GM12891 (cell line): ENCODE measurements around the gene TUBG2.

ENCODE experiments used
- DNase-seq: peaks from one replicate; pipeline ENCODE4 v3.0.0; 2011; ENCODE audit warnings: low spot score; ENCODE audit not compliant: insufficient read length
- FAIRE-seq: peaks from 2 replicates; lab custom pipeline; 2011; peaks lifted over from hg19 to GRCh38; lab: Jason Lieb, UNC
- PAX5 ChIP-seq: IDR thresholded peaks from 2 replicates; pipeline ENCODE4 v1.6.1; 2011; ENCODE audit warnings: low read length, moderate library complexity, mild to moderate bottlenecking; ENCODE audit not compliant: insufficient read depth, severe bottlenecking
- POLR2A ChIP-seq: IDR thresholded peaks from 2 replicates; pipeline ENCODE4 v1.6.1; 2011; ENCODE audit warnings: low read depth, low read length, control low read depth
- POLR2AphosphoS5 ChIP-seq: IDR thresholded peaks from 2 replicates; pipeline ENCODE4 v1.6.1; 2011; ENCODE audit warnings: low read depth, low read length, control low read depth
- POU2F2 ChIP-seq: IDR thresholded peaks from 2 replicates; pipeline ENCODE4 v1.6.1; 2011; ENCODE audit warnings: low read depth, mild to moderate bottlenecking, control low read depth, low read length, moderate library complexity
- SPI1 ChIP-seq: IDR thresholded peaks from 2 replicates; pipeline ENCODE4 v1.6.1; 2011; ENCODE audit warnings: low read depth, low read length, control low read depth
- TAF1 ChIP-seq: IDR thresholded peaks from 2 replicates; pipeline ENCODE4 v1.6.1; 2011; ENCODE audit warnings: low read depth, low read length, control low read depth

TUBG2 gene

DNA sequence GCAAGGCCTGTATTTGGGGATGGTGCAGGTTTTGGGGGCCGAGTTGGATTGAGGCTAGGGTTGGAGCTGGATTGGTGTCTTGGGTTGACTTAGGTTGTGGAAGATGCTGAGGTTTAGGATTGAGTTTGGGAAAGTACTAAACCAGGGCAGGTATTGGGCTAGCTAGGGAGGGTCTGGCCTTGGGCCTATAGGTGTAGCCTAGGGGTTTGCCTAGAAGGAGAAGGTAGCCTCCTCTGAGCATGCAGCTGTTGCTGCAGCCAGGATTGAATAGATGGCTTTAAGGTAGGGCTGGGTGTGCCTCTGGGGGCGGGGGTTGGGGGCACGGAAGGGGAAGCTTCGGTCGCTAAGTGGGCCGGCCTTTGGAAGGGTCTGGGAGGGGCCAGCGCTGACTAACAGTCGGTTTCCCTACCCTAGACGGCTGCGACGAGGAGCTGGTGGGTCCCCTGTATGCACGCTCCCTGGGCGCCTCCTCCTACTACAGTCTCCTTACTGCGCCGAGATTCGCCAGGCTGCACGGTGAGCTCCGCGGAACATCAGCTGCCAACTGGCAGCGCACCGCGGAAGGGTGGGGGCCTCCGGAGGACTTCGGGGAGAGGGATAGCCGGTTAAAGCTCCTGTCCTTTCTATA is 24.4 kb downstream of the TUBG2 start:
- DNase-seq, result no peak
- TF ChIP-seq POU2F2 (no peak), POLR2AphosphoS5 (no peak), POLR2A (0 out of 2 replicates have a peak, but pooled peaks have one; percentile 24)
- FAIRE-seq, result peak; percentile 59

DNA sequence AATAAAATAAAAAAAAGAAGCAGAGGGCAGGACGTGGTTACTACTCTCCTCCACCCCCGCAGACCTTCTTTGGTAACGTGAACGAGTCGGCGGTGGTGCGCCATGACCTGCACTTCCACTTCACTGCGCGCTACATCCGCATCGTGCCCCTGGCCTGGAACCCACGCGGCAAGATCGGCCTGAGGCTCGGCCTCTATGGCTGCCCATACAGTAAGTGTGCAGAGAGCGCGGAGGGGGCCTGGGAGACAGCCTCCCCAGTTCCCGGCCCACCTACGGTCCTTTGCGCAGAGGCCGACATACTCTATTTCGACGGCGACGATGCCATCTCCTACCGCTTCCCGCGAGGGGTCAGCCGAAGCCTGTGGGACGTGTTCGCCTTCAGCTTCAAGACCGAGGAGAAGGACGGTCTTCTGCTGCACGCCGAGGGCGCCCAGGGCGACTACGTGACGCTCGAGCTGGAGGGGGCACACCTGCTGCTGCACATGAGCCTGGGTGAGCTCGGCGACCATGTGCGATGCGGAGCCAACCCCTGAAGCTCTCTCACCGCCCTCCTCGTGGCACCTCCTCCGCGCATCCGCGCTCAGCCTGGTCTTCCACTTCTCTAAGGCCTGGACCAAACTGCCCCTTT is 26.0 kb downstream of the TUBG2 start:
- DNase-seq (no peak), FAIRE-seq (peak; percentile 28)
- no peak for TF ChIP-seq POLR2AphosphoS5
- TF ChIP-seq TAF1, result no peak
- TF ChIP-seq POU2F2, result no peak
- TF ChIP-seq SPI1, result no peak
- TF ChIP-seq PAX5, result no peak
- no peak for TF ChIP-seq POLR2A

DNA sequence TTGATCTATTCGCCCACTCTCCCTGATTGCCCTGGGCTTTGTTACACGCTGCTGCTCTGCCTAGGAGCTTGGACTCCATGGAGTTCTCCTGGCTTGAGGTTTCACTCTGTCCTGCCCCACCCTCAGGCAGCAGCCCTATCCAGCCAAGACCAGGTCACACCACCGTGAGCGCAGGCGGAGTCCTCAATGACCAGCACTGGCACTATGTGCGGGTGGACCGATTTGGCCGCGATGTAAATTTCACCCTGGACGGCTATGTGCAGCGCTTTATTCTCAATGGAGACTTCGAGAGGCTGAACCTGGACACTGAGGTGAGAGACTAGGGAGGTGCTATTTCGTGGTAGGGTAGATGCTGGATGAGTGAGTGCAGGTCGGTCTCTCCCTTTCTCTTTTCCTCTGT is 26.7 kb downstream of the TUBG2 start:
- DNase-seq, result no peak
- FAIRE-seq, result no peak
- TF ChIP-seq SPI1 (no peak), POLR2AphosphoS5 (no peak), TAF1 (no peak), POLR2A (no peak), POU2F2 (no peak), PAX5 (no peak)

DNA sequence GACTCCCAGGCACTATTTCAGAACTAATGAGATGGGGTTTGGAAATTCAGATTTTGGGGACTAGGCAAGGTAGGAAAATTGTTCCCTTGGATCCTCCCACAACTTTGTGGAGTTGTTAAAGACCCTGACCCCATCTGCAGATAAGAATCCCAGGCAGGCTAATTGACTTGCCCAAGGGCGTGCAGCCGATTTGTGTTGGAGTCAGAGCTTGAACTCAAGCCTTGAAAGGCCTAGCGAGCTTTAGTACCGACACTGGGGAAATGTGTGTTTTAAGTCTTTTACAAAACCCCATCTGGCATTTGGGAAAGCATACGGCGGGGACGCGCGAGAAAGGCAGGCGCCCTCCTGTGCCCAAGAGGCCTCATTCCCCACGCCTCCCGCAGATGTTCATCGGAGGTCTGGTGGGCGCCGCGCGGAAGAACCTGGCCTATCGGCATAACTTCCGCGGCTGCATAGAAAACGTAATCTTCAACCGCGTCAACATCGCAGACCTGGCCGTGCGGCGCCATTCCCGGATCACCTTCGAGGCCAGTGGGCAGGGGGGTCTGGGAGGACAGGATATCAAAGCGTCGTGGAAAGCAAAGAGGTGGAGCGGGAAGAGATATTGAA is 27.5 kb downstream of the TUBG2 start:
- DNase-seq, result no peak
- FAIRE-seq, result no peak
- TF ChIP-seq TAF1, result no peak
- no peak for TF ChIP-seq SPI1
- TF ChIP-seq POU2F2, result no peak
- no peak for TF ChIP-seq POLR2A
- TF ChIP-seq POLR2AphosphoS5, result no peak
- no peak for TF ChIP-seq PAX5

DNA sequence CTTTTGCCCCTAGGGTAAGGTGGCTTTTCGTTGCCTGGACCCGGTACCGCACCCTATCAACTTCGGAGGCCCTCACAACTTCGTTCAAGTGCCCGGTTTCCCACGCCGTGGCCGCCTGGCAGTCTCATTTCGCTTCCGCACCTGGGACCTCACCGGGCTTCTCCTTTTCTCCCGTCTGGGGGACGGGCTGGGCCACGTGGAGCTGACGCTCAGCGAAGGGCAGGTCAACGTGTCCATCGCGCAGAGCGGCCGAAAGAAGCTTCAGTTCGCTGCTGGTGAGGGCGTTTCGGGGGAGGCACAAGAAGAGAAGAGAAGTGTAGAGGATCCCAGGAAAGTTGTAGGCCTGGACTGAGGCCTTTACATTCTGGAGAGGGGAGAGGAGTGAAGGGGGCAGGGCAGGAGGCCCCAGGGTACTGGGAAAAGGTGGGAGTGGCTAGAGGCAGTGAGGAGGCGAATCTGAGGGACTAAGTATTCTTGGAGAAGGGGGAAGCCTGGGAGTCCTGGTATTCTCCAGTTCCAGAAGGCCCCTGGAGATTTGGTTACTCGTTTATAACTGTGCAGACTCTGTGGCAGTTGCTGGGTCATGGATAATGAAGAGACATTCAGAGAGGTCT is 28.7 kb downstream of the TUBG2 start:
- TF ChIP-seq TAF1, result no peak
- no peak for TF ChIP-seq POLR2A
- no peak for TF ChIP-seq SPI1
- TF ChIP-seq PAX5, result no peak
- FAIRE-seq (no peak), DNase-seq (no peak)

DNA sequence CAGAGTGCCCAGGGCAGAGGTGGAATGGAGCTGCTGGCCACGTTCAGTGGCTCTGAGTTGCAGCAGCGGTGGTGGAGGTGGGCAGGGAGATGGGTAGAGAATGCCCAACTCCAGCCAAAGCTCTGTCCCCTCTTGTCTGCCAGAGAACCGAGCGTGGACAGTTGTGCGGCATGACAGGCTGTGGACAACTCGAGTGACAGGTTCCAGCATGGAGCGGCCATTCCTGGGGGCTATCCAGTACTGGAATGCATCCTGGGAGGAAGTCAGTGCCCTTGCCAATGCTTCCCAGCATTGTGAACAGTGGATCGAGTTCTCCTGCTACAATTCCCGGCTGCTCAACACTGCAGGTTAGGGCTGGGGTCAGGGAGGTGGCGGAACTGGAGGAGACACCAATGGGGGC is 31.5 kb downstream of the TUBG2 start:
- TF ChIP-seq TAF1, result no peak
- TF ChIP-seq SPI1, result no peak
- TF ChIP-seq POLR2A, result no peak
- TF ChIP-seq POLR2AphosphoS5, result no peak
- TF ChIP-seq POU2F2, result no peak
- TF ChIP-seq PAX5, result no peak
- peak; percentile 1 for DNase-seq
- FAIRE-seq, result no peak

DNA sequence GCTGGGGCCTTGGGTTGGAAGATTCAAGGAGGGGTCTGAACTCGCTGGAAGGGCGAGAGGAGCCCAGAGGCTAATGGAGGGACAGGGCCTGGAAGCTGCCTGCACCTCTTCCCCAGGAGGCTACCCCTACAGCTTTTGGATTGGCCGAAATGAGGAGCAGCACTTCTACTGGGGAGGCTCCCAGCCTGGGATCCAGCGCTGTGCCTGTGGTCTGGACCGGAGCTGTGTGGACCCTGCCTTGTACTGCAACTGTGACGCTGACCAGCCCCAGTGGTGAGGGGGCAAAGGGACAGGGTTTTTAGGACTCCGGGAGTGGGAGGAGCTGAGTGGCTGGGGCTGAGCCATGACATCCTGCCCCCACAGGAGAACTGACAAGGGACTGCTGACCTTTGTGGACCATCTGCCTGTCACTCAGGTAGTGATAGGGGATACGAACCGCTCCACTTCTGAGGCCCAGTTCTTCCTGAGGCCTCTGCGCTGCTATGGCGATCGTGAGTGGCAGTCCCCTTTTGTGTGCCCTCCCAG is 32.0 kb downstream of the TUBG2 start:
- no peak for FAIRE-seq
- no peak for TF ChIP-seq POLR2A
- no peak for TF ChIP-seq TAF1
- no peak for TF ChIP-seq POLR2AphosphoS5
- TF ChIP-seq SPI1, result no peak
- TF ChIP-seq PAX5, result no peak
- no peak for TF ChIP-seq POU2F2
- DNase-seq, result peak; percentile 15

DNA sequence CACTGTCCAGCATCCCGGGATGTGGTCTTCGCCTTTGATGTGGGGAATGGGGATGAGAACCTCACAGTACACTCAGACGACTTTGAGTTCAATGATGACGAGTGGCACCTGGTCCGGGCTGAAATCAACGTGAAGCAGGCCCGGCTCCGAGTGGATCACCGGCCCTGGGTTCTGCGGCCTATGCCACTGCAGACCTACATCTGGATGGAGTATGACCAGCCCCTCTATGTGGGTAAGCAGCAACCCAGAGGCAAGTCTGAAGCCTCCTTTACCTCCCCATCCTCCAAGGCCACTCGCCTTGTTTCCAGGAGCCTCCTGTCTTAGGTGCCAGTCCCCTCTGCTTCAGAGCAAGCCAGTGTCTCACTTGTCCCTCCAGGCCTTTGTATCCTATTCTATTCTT is 33.4 kb downstream of the TUBG2 start:
- DNase-seq (peak; percentile 5), FAIRE-seq (no peak)
- TF ChIP-seq SPI1, result no peak
- TF ChIP-seq POU2F2, result no peak
- TF ChIP-seq POLR2A, result no peak
- no peak for TF ChIP-seq PAX5
- TF ChIP-seq TAF1, result no peak
- no peak for TF ChIP-seq POLR2AphosphoS5

DNA sequence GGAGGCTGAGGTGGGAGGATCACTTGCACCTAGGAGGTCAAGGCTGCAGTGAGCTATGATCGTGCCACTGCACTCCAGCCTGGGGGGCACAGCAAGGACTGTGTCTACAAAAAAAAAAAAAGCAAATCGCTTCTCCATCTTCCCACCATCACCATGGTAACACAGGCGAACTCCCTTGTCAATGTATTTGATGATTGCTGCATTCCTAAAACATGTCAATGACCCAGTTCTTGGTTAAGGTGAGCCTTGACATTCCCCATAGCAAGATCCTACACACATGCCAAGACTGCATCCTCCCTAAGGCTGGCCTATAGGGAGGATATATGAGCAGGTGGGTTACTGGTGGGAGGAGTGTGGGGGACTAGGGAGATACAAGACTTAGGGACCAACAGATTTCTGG is 35.4 kb downstream of the TUBG2 start:
- FAIRE-seq (peak; percentile 61), DNase-seq (no peak)
- TF ChIP-seq POLR2AphosphoS5, result no peak
- TF ChIP-seq TAF1, result no peak
- TF ChIP-seq SPI1, result no peak
- no peak for TF ChIP-seq POLR2A

DNA sequence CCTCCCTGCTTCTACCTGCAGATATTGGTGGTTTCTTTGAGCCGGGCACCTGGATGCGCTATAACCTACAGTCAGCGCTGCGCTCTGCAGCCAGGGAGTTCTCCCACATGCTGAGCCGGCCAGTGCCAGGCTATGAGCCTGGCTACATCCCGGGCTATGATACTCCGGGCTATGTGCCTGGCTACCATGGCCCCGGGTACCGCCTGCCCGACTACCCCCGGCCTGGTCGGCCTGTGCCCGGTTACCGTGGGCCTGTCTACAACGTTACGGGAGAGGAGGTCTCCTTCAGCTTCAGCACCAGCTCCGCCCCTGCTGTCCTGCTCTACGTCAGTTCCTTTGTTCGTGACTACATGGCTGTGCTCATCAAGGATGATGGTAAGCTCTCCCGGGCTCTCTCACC is 36.4 kb downstream of the TUBG2 start:
- DNase-seq (peak; percentile 8), FAIRE-seq (no peak)
- TF ChIP-seq POU2F2 (no peak), POLR2A (no peak), SPI1 (no peak)
